Mucosa of stomach (tissue), 1 donor: Measurements from ENCODE around the gene SPATA13.

Experiments used
- H3K27me3 ChIP-seq: one replicate; pipeline ENCODE4 v1.7.0; 2013; ENCODE audit warnings: mild to moderate bottlenecking, low read length; ENCODE audit not compliant: control insufficient read depth, insufficient read depth
- H3K36me3 ChIP-seq: one replicate; pipeline ENCODE4 v1.7.0; 2013; ENCODE audit warnings: low read length; ENCODE audit not compliant: control insufficient read depth, insufficient read depth
- H3K4me1 ChIP-seq: one replicate; pipeline ENCODE4 v1.7.0; 2013; ENCODE audit warnings: mild to moderate bottlenecking, low read length; ENCODE audit not compliant: control insufficient read depth, insufficient read depth
- H3K4me3 ChIP-seq: one replicate; pipeline ENCODE4 v1.7.0; 2013; ENCODE audit warnings: low read length
- H3K9ac ChIP-seq: one replicate; pipeline ENCODE4 v1.7.0; 2013; ENCODE audit warnings: mild to moderate bottlenecking, low read length, moderate library complexity
- H3K9me3 ChIP-seq: one replicate; pipeline ENCODE4 v1.7.0; 2013; ENCODE audit warnings: mild to moderate bottlenecking, low read length, moderate library complexity; ENCODE audit not compliant: control insufficient read depth
- donor health status: Pancreatic carcinoma.

SPATA13 gene

DNA sequence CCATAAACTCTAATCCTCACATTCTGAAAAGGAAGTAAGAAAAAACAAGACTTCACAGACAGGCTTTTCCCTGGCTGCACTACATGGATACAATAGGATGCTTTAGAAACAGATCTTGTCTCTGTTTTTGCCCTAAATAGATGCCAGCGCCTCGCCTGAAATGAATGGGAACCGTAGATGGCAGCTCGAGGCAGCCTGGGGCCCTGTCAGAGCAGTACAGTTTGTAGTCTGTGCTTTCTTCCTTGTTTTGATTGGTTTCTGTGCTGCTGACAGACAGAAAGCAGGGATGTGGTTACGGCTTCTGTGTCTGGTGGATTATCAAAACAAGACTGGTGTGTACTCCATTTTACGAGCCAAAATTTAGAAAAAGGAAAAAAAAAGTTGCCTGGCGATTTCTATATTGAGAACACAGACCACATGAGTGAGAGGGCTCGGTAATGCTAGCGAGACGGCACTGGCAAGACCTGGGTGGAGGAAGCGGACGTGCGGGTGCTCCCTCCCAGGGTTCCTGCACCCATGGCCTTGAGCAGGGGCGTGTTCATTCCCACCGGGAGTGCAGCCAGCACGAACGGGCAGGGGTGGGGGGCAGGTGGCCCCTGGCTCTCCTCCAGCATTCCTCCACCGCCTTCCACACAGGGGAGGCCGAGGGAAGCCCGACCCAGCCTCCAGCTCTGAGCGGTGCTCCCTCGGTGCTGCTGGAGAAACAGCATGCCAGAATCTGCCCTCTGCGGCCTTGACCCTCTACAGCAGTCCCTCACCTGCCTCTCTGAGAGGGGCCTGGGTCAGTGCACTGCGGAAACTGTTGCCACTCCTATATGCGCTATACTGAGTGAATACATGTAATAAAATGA lies 111.3 kb downstream of the SPATA13 start:
- no peaks in the 10 kb centered on the region for H3K27me3 ChIP-seq
- H3K9ac ChIP-seq = no peak overlapping the region
- H3K4me3 ChIP-seq = no peak overlapping the region
- peaks cover 35% of the 10 kb centered on the region for H3K4me1 ChIP-seq
- H3K9me3 ChIP-seq = no peaks in the 10 kb centered on the region
- H3K36me3 ChIP-seq = no peaks in the 10 kb centered on the region

GRCh38 chr13:24272452-24273161 lies 112.1 kb downstream of the SPATA13 start:
- H3K9ac ChIP-seq = peak overlapping the region; percentile 27
- H3K36me3 ChIP-seq = no peaks in the 10 kb centered on the region
- H3K9me3 ChIP-seq = no peaks in the 10 kb centered on the region
- peaks cover 31% of the 10 kb centered on the region for H3K4me1 ChIP-seq
- no peaks in the 10 kb centered on the region for H3K27me3 ChIP-seq
- no peak overlapping the region for H3K4me3 ChIP-seq

DNA sequence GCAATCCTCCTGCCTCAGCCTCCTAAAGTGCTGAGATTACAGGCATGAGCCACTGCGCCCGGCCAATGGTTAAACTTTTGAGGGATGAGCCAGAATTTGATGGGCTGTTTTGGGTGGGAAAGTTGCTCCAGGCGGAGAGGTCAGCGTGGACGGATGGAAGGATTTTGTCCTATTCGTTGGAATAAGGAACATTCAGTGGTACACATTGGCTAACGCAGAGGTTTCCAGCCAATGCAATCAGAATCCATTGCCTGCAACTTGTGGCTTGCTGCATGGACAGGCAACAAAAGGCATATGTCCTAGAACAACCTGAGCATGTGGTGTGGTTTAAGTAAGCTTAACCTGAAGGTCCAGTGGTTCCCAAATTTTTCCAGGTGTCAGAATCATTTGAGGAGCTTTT lies 113.4 kb downstream of the SPATA13 start:
- Histone ChIP-seq H3K9me3 (no peaks in the 10 kb centered on the region), H3K36me3 (no peaks in the 10 kb centered on the region), H3K4me1 (peaks cover 31% of the 10 kb centered on the region), H3K4me3 (no peak overlapping the region), H3K27me3 (no peaks in the 10 kb centered on the region), H3K9ac (no peak overlapping the region)

- no peak overlapping the region for H3K9ac ChIP-seq
- no peak overlapping the region for H3K4me3 ChIP-seq
- H3K9me3 ChIP-seq = no peaks in the 10 kb centered on the region
- no peaks in the 10 kb centered on the region for H3K27me3 ChIP-seq
- H3K36me3 ChIP-seq = no peaks in the 10 kb centered on the region
- H3K4me1 ChIP-seq = peaks cover 31% of the 10 kb centered on the region
Observed at GRCh38 chr13:24274452-24275021, 114.0 kb downstream of the SPATA13 start.

GRCh38 chr13:24275041-24275440 lies 114.5 kb downstream of the SPATA13 start:
- no peak overlapping the region for H3K4me3 ChIP-seq
- peaks cover 31% of the 10 kb centered on the region for H3K4me1 ChIP-seq
- H3K9ac ChIP-seq = no peak overlapping the region
- no peaks in the 10 kb centered on the region for H3K9me3 ChIP-seq
- H3K27me3 ChIP-seq = no peaks in the 10 kb centered on the region
- no peaks in the 10 kb centered on the region for H3K36me3 ChIP-seq

GRCh38 chr13:24276306-24276705 lies 115.8 kb downstream of the SPATA13 start:
- Histone ChIP-seq H3K27me3 (no peaks in the 10 kb centered on the region), H3K36me3 (no peaks in the 10 kb centered on the region), H3K4me3 (no peak overlapping the region), H3K4me1 (peaks cover 19% of the 10 kb centered on the region), H3K9ac (no peak overlapping the region), H3K9me3 (no peaks in the 10 kb centered on the region)

GRCh38 chr13:24276861-24277260 lies 116.3 kb downstream of the SPATA13 start:
- H3K9ac ChIP-seq = no peak overlapping the region
- no peaks in the 10 kb centered on the region for H3K36me3 ChIP-seq
- H3K9me3 ChIP-seq = no peaks in the 10 kb centered on the region
- H3K4me3 ChIP-seq = no peak overlapping the region
- H3K27me3 ChIP-seq = no peaks in the 10 kb centered on the region
- H3K4me1 ChIP-seq = peaks cover 17% of the 10 kb centered on the region

DNA sequence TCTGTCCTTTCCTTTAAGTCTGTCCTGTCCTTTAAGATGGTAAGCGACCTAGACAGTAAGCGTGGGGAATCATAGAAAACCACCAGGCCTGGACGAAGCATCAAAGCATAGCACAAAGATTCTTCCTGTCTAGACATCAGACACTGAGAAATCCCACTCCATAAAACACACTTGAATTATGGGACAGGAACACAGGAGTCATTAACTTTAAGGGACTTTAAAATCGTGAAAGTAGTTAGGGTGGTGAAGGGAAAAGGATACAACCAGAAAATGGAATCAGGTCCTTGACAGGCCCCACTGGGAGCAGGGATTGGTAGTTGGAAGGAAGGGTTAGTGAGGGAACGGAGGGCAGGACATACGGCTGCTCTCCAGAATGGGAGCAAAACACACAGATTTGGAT lies 117.2 kb downstream of the SPATA13 start:
- Histone ChIP-seq H3K4me3 (no peak overlapping the region), H3K27me3 (no peaks in the 10 kb centered on the region), H3K36me3 (no peaks in the 10 kb centered on the region), H3K4me1 (peaks cover 9% of the 10 kb centered on the region), H3K9me3 (no peaks in the 10 kb centered on the region), H3K9ac (no peak overlapping the region)

DNA sequence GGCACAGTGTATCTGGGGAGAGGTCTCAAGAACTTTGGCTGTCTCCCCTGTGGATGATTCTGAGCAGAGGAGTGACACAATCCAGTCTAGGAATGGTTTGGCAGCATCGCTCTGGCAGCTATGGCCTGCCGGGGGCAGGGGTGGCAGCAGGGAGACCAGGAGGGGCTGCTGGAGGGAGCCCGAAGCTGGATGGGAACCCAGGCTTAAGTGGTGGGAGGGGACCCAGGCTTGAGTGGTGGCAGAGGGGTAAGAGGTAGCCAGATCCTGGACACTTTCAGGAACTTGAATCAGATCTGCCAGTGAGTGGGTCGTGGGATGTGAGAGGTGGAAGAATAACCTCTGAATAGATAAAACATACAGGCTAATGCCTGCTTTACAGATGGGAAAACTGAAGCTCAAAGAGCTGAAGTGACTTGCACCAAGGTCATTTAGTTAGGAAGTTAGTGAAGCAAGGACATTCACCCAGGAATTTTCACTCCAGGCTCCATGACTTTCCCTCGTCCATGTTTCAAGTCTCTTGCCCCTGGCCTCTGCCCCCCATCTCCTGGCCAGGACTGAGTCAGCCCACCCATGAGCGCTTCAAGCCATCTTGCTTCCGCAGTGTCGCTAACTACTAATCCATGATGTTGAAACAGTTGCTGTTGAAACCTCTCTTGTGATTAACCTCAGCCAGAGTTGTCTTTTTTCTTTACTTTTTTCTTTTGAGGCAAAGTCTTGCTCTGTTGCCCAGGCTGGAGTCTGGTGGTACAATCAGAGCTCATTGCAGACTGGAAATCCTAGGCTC lies 119.0 kb downstream of the SPATA13 start:
- no peaks in the 10 kb centered on the region for H3K9me3 ChIP-seq
- H3K27me3 ChIP-seq = no peaks in the 10 kb centered on the region
- H3K4me3 ChIP-seq = no peak overlapping the region
- H3K9ac ChIP-seq = no peak overlapping the region
- no peaks in the 10 kb centered on the region for H3K36me3 ChIP-seq
- H3K4me1 ChIP-seq = peaks cover 3% of the 10 kb centered on the region

DNA sequence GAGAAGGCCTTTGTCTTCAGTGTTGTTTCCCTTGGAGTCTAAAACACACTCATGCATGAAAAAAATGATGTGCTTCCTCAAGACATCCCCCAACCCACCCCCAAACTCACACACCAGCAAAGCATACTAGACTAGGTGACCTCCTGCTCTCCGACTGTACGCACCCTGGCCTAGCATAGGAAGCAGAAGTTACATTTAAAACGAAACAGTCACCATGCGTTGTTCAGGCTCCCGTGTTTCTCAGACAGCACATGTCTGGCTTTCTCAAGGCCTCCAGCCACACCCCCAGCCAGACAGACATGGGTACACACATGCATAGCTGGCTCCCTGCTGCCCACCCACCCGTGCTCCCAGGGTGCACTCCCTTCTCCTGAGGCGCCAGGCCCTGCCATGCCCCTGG lies 120.2 kb downstream of the SPATA13 start:
- Histone ChIP-seq H3K4me1 (no peaks in the 10 kb centered on the region), H3K9ac (no peak overlapping the region), H3K36me3 (no peaks in the 10 kb centered on the region)

DNA sequence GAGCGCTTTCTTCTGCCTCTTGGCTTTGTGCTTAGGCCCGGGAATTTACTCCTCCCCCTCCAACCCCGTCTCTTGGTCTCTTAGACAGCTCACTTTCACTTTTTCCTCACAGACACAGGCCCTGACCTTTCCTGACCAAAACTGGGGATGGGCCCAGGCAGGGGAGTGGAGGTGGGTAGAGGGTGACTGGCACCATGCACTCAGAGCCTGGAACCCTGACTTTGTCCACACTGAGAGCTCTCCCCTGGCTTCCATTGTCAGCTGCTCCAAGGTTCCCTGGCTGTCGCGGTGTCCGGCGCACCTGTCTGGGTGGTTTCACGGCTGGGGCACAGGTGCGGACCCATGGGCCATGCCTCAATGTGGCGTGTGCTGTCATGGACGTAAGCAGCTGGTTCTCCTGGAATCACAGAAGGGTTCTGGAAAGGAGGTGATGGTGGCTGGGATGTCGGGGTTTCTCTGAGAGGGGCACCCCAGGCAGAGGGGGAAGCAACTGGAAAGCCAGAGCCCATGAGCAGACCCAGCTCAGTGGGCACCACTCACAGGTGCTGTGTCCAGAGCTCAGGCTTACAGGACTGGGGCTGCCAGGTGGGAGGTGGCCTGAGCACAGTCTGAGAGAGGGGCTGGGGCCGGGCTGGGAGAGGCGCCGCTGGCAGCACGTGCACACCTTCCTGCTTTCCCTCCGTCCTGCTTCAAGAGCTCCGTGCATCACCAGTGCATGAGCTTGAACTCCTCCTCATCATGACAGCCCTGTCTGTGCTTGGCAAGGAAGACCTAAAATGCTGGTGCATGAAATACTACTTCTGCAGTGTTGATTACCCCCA lies 120.9 kb downstream of the SPATA13 start:
- H3K4me1 ChIP-seq = no peaks in the 10 kb centered on the region
- H3K36me3 ChIP-seq = peaks cover 5% of the 10 kb centered on the region

More for the DNA sequence above, 120.2 kb downstream of the SPATA13 start:
- H3K4me3 ChIP-seq = no peak overlapping the region
- H3K27me3 ChIP-seq = no peaks in the 10 kb centered on the region
- no peaks in the 10 kb centered on the region for H3K9me3 ChIP-seq

More for the DNA sequence above, 120.9 kb downstream of the SPATA13 start:
- H3K27me3 ChIP-seq = no peaks in the 10 kb centered on the region
- no peak overlapping the region for H3K4me3 ChIP-seq
- no peak overlapping the region for H3K9ac ChIP-seq
- no peaks in the 10 kb centered on the region for H3K9me3 ChIP-seq
